ENCODE data around the gene ANKRD10.

The ANKRD10 gene

GRCh38 chr13:110863685-110864084 lies 51.2 kb downstream of the ANKRD10 start:
- no peak for DNase-seq (ENCODE audit: low spot score)
- TF ChIP-seq CTCF (IDR thresholded peaks at IDR 0.05; ENCODE audit: extremely low read depth, missing control alignments), result no peak

GRCh38 chr13:110860983-110861382 lies 53.9 kb downstream of the ANKRD10 start:
- no peak for DNase-seq (ENCODE audit: low spot score)
- no peak for TF ChIP-seq CTCF (IDR thresholded peaks at IDR 0.05; ENCODE audit: extremely low read depth, missing control alignments)

GRCh38 chr13:110856942-110857835 lies 57.7 kb downstream of the ANKRD10 start:
- DNase-seq (ENCODE audit: low spot score), result no peak

GRCh38 chr13:110855363-110855762 lies 59.5 kb downstream of the ANKRD10 start:
- no peak for DNase-seq (ENCODE audit: low spot score)
- TF ChIP-seq CTCF (IDR thresholded peaks at IDR 0.05; ENCODE audit: extremely low read depth, missing control alignments), result no peak

More at GRCh38 chr13:110856942-110857835, 57.7 kb downstream of the ANKRD10 start:
- TF ChIP-seq CTCF (IDR thresholded peaks at IDR 0.05; ENCODE audit: extremely low read depth, missing control alignments), result no peak

GRCh38 chr13:110854866-110855265 lies 60.0 kb downstream of the ANKRD10 start:
- TF ChIP-seq CTCF (IDR thresholded peaks at IDR 0.05; ENCODE audit: extremely low read depth, missing control alignments), result no peak
- no peak for DNase-seq (ENCODE audit: low spot score)

- DNase-seq (ENCODE audit: low spot score), result no peak
- TF ChIP-seq CTCF (IDR thresholded peaks at IDR 0.05; ENCODE audit: extremely low read depth, missing control alignments), result no peak
Observed at GRCh38 chr13:110853235-110853721, 61.6 kb downstream of the ANKRD10 start.

GRCh38 chr13:110850840-110851239 lies 64.0 kb downstream of the ANKRD10 start:
- DNase-seq (ENCODE audit: low spot score), result no peak
- no peak for TF ChIP-seq CTCF (IDR thresholded peaks at IDR 0.05; ENCODE audit: extremely low read depth, missing control alignments)
